NAMALWA (cell line): ENCODE measurements around the gene BICC1.
"Not testable (repeated sequence)": the region's sequence is repeated elsewhere in the genome, so short reads cannot be mapped to it uniquely, and the experiment has no call there.

Experiments
- DNase-seq: peaks from one replicate; pipeline ENCODE4 v3.0.0-alpha.2; 2015; ENCODE audit warnings: low spot score

BICC1 gene

DNA sequence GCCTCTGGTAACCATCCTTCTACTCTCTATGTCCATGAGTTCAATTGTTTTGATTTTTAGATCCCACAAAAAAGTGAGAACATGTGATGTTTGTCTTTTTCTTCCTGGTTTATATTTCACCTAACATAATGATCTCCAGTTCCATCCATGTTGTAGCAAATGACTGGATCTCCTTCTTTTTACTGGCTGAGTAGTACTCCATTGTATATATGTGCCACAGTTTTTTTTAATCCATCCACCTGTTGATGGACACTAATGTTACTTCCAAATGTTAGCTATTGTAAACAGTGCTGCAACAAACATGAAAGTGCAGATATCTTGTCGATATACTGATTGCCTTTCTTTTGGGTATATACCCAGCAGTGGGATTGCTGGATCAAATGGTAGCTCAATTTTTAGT is 345.5 kb downstream of the BICC1 start:
- DNase-seq: not testable (repeated sequence)

DNA sequence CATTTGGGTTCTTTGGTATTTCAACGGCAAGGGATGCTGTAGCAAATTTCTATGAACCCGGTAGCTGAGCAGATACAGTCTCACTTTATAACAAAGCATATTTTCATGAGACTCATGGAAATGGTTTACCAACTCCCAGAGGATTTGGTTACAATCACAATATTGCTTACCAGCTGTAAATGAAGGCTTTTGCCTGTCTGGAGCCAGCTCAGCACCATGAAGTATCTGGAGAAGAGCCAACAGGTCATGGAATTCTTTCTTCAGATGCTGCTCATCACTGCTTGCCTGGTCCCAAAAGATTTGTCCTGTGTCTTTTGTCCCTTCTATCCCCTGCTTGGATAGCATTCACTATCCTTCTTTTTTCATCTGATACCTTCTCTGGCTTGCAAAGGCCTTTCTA is 346.9 kb downstream of the BICC1 start:
- no peak for DNase-seq

DNA sequence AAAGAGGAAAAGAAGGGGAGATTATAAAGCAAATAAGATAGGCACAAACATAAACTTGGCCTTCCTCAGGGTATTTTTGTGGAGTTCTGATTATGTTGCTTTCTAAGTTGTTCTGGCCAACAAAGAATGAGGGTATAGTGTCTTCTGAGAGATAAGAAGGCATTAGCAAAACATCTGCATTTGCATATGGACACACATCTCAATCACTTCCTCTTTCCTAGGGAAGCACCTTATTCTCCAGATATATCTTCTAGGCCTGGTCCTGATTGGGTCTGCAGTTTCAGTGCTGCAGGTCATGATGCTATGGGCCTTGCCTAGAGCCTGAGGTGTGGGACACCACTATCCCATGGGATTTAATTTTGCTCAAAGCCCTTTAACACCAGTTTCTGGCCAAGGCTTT is 355.0 kb downstream of the BICC1 start:
- DNase-seq: peak; percentile 3

DNA sequence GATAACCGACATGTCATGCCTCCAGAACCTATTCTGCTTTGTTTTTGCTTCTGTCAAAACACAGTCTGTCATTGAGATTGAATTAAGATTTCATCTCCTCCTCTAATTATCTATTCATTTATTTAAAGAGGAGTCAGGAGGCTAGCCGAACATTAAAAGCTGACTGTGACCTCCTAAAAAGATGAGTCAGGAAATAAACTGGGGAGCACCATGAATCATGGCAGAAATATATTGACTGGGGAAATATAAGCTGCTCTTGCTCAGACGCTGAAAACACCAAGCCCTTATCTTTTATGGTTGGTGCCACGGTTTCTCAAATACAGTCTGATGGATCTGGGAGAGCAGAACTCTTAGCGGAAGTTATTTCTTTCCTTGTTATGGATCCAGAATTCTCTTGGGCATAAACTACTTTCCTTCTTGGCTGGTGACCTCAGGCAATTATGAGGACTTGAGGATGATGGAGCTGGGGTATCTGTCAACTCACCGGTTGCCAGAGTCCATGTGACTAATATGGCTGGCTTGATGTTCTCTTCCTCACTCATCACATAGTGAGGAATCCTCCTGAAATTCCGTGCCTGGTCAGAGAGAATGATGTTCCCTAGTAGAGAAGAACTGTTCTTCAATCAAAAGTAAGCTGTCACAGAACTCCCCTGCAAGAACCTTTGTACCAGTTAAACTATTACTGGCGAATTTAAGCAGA is 356.2 kb downstream of the BICC1 start:
- no peak for DNase-seq

DNA sequence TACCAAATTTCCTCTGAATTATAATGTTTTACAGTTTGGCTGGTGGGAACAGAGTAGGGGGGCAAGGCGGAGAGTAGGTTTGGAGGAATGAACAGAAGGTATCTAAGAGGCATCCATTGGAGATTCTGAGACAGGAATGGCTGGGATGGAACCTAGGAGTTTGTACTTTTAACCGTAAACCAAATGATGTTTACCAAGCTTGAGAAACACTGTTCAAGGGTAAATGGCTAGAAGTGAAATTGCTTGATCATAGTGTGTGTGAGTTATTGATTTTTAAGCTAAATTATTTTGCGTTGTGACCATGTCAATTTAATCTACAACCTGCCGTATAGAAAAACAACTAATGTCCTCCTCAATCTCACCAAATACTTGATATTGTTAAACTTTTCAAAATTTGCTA is 357.4 kb downstream of the BICC1 start:
- DNase-seq: no peak

DNA sequence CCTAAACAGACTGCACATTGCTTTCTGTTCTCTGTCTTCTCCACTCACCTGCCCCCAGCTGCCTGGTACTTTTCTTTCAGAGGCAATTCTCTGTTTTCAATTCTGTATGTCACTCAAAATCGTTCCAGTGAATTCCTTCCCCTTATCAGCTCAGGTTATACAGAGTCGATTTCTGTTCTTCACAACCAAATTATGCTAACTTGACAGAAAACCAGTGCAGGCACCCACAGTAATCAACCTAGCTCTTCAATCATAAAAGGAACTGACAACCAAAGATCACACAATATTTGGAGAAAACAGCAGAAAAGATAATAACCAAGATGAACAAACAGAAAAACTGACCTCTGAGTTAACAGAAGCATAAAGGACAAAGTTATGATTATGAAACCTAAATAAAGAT is 360.5 kb downstream of the BICC1 start:
- DNase-seq: no peak
